ENCODE measurements around the gene MAX.
A peak's percentile ranks its signal among the peaks of the same experiment; 100 is the strongest.
"Not testable (repeated sequence)": the region's sequence is repeated elsewhere in the genome, so short reads cannot be mapped to it uniquely, and the experiment has no call there.

The MAX gene

DNA sequence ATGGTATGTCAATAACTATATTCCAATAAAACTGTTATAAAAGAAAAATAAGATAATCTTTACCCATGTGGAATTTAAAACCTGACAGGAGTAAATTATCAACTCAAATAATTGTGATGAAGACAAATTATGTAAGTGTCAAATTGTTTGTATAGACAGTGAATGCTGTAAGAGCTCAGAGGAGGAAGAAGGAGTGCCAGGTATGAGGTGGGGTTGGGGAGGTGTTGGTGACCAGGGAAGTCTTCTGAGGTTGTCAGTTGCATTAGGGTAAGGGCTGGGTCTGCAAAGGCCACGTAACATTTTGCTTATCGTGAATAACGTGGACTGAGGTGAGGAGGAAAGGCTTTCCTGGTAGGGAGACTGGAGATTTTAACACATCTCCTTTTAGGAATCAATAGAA, 2.5 kb upstream of the MAX start:
- DNase-seq (ENCODE audit: low read depth in 2 of 2, low spot score in 1 of 2) = no peak

DNA sequence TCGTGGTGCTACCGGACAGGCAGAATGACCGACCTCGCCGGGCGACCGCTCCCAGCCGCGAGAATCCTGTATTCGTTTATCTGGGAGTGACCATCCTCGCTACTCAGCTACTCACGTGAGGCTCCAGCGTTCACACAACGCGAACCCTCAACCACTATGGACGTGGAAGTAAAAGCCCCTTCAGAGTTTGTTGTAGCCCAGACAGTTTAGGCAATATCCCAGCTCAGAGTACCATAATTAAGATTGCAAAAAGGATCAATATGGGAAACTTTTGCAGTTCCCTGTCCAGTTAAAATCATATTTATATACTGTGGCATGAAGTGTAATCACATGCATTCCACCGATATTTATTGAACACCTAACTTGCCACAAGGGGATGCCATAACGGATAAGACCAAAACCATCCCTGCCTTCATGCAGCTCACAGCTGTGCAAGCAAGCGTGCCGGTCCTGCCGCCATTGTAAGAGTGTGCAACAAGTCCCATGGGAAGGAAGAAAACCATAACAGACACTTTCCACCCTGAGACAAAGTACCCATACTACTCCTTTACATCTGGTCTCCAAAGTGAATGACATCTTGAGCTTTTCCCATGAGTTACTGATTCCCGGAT, 938 bp upstream of the MAX start:
- DNase-seq (ENCODE audit: low read depth in 2 of 2, low spot score in 1 of 2) = no peak

DNA sequence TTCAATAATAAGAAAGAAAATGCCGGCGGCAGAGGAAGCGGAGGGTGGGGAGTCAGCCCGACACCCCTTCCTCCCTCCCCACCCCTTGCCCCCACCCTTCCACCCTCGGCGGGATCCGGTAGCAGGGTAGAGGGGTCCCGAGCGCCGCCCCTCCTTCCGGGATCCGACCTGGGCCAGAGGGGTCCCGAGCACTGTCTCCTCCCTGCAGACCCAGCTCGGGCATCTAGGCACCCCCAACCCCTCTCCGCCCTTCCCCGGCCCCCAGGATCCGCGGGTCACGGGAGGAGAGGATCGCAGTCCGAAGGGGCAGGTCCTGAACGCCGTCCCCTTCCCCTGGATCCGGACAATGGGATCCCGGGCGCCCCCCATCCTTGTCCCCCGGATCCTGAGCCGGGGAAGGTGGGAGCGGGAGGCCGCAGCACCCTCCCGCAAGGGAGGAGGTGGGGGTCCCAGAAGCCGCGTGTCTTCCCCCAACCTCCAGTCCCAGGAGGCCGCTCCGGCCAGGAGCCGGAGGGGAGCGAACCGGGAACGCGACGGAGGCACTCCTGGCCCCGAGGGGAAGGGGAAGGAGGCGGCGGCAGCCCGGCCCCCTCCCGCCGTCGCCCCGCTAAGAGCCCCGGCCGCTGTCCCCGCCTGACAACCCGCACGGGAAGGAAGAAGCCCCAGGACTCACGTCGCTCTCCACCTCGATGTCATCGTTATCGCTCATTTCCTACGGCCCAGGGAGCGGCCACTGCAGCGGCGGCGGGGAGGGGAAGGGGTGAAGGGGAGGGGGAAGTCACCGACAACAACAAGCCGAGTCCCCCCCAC, 481 bp downstream of the MAX start:
- peak in 1 of 2 donors; percentile 23 for DNase-seq (ENCODE audit: low read depth in 2 of 2, low spot score in 1 of 2)

DNA sequence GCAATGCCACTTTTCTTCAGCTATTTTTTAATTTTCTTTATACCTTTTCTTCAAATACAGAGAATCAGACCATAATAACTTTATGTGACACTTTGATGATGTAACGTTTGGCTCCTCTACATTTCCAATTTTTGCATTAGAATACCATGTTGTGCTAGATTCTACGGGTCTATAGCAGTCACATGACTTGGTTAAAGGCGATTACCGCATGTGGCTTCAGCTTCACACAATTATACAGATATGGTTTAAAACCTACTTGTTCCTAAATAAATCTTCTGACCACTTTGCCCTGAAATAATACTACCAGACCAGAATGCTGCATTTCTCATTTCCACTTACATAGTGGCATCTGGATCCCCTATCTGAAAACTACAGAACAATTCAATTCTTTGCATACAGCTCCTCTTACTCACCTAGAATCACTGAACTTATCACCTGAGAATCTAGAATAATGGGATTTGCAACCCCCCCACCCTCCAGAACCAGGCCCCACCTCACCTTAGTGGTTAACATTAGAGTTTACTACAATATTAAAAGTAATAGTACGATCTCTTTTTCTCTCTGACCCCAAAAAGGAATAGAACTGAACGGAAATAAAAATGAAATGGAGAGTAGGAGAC, 1.3 kb downstream of the MAX start:
- DNase-seq (ENCODE audit: low read depth in 2 of 2, low spot score in 1 of 2) = no peak

DNA sequence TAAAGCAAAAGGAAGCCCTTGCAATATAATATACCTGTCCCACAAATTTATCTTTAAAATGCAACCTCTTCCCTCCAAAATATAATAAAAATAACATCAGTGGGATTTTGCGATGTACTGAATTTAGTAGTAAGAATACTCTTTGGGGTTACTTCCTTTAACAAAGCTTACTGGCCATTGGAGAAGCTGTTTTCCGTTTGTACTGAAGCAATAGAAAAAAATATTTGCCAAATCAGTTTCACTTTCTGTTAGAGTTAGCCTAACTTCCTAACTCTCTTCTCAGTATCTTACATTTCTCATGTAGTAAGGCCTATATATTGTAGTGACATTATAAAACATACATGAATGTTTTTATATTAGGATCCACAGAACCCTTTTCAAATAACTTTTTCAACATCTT, 3.7 kb downstream of the MAX start:
- DNase-seq (ENCODE audit: low read depth in 2 of 2, low spot score in 1 of 2) = no peak

DNA sequence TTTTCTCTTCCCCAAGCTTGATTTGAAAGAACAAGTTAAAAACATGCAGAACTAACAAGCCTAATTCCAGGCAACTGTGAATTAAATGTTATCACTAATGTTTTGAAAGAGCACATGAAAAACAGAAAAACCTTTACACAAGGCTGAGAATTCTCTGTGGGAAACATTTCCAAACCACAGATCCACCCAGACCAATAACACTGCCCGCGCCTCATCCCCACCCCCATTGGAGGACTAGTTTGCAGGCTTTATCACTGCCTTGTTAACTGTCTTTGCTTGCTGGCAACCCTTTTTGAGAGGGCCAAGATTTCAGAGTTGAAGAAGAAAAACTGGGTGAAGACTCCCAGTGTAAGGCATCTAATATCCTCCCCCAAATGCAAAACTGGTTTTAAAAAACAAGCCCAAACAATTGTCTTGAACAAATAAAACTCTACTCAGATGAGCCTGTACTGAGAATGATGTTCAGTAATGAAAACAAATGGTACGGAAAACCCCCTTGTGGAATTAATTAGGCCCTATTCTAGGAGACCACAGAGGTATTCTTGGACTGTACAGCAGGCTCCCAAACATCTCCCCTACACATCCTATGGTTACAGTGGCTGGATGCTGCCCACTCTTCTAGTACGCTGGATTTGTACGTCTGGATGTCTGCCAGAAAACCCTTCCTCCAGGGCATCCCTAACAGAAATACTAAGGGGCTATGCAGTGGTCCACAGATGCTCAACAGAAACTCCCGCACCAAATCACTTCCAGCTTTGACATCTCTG, 5.8 kb downstream of the MAX start:
- no peak for DNase-seq (ENCODE audit: low read depth in 2 of 2, low spot score in 1 of 2)

DNA sequence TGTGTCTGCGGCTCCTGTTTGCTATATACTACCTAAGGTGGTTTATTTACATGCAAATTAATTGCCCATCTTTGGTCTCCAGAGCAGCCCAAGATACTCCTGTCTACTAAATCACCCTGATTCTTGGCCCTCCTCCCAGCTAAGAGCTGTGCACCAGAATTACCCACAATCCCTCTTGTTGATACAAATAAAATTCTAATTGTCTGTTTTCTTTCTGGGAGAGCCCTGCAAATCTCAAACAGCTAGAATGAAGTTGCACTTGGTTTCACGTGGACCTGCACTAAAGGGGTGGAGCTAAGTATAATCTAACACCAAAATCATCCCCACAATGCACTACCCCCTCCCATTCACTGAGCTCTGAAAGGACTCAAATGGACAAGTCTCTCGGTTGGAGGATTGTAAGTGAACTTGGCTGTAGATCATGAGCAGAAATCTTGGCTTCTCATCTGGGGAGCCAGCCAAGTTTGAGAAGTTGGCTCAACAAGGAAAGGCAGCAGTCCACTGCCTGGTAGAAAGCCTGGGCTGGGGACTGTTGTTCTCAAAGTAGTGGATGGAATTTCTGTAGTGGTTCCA, 6.6 kb downstream of the MAX start:
- no peak for DNase-seq (ENCODE audit: low read depth in 2 of 2, low spot score in 1 of 2)

DNA sequence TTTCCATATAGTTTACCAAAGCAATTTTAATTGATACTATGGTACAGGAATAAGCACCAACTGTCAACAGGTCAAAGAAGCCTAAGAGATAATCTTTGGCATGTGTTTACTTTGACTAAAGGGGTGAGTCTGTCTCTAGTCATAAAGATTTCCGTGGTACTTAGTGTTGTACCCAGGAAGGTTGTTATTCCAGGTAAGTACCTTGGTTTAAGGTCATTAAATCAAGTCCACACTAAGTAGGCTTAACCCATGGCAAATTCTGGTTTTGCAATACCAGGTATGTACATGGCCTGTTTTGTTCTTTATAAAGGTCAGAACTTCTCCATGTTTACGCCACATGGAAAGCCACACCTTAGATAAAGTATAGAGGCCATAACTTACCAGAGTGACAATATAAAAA, 10.0 kb downstream of the MAX start:
- no peak for DNase-seq (ENCODE audit: low read depth in 2 of 2, low spot score in 1 of 2)

DNA sequence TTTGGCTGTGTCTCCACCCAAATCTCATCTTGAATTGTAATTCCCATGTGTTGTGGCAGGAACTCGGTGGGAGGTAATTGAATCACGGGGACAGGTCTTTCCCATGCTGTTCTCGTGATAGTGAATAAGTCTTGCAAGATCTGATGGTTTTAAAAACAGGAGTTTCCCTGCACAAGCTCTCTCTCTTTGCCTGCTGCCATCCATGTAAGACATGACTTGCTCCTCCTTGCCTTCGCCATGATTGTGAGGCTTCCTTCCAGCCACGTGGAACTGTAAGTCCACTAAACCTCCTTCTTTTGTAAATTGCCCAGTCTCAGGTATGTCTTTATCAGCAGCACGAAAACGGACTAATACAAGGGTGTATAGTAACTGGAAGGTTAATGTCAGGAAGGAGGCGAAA, 14.5 kb downstream of the MAX start:
- DNase-seq (ENCODE audit: low read depth in 2 of 2, low spot score in 1 of 2) = not testable (repeated sequence)

DNA sequence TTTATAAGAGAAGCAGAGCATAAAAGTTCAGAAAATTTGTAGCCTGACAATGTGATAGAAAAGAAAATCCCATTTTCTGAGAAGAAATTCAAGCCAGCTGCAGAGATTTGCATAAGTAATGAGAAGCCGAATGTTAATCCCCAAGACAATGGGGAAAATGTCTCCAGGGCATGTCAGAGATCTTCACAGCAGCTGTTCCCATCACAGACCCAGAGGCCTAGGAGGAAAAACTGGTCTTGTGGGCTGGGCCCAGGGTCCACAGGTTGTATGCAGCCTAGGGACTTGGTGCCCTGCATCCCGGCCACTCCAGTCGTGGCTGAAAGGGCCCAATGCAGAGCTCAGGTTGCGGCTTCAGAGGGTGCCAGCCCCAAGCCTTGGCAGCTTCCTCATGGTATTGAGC, 15.6 kb downstream of the MAX start:
- DNase-seq (ENCODE audit: low read depth in 2 of 2, low spot score in 1 of 2) = not testable (repeated sequence)

DNA sequence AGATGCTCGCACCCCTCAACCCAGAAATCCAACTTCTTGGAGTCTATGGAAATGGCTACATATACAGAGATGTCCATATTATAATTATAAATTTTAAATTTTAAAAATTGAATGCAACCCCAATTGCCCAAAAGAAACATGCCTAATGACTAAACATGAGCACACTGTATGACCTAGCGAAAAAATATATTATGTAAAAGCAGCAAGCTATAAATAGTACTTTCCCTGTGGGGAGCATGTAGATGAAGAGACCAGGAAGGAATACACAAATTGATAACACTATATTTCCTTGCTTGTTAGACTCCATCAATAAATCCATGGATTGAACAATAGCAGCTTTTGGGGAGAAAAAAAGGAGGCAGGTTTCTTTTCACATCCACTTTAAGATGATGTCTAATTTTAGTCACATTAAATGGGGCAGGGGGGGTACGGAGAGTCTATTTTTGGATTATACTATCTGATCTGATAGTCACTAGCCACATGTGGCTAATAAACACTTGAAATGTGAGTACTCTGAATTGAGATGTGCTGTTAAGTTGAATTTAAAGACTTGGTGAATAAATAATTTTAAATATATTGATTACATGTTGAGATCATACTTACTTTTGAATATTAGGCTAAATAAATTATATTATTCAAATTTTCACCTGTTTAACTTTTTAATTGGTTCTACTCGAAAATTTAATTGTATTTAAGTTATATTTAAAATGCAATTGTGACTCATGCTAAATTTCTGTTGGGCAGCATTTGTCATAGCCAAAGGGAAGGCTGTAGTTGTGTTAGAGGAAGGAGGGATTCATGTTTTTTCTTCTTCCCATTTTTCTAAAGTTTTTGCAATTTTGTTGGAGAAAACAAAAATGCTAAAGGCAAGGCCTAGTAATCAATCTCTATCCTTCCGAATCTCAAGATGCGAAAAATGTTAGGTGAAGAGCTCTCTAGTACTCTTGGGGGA, 17.5 kb downstream of the MAX start:
- no peak for DNase-seq (ENCODE audit: low read depth in 2 of 2, low spot score in 1 of 2)

DNA sequence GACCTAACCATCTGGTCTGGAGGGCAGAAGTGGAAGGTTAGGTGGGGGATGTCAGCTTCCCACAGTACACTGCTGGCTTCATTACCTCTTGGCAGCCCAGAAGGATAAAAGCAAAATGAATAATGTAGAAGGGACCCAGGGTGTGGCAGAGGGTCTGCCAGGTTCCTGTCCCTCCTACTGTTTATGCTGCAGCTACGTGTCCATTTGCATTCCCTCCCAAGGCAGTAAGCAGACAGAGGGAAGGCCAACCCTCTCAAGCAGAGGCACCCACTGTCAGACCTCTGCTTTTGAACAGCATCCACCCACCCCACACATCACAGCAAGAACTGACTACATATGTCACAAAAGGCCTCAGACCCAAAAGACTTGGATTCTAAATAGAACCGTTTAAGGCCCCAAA, 19.4 kb downstream of the MAX start:
- no peak for DNase-seq (ENCODE audit: low read depth in 2 of 2, low spot score in 1 of 2)

DNA sequence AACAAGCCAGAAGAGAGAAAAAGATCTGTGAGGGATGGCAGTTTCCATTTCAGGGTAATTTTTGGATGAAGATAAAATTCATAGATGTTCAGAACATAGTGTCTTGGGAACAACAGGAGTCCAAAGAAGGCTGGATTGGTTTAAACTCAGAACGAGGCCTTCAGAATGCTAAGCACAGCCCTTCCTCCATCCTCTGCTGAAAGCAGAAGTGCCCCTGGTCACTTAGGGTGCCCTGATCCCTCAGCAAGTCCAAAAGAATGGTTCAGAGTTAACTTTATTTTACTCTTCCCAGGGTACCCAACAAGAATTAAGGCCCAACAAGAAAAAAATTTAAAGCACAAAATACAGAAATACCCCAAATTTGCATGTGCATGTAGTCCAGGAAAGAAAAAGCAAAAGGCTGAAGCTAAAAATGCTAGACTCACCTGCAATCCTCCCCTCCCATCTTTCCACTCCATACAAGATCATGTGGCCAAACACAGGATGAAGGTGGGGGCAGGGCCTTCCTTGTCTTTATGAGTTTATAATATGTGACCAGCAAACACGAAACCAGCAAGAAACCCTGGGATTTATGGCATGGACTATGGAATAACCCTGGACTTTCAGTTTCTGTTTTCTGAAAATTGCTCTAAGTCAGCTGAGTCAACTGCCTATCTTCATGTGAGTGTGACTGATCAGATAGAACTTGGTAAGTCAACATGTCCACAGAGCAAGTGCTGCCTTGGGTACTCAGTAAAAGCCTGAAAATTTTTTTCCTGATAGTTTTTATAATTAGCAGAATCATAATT, 21.2 kb downstream of the MAX start:
- no peak for DNase-seq (ENCODE audit: low read depth in 2 of 2, low spot score in 1 of 2)

DNA sequence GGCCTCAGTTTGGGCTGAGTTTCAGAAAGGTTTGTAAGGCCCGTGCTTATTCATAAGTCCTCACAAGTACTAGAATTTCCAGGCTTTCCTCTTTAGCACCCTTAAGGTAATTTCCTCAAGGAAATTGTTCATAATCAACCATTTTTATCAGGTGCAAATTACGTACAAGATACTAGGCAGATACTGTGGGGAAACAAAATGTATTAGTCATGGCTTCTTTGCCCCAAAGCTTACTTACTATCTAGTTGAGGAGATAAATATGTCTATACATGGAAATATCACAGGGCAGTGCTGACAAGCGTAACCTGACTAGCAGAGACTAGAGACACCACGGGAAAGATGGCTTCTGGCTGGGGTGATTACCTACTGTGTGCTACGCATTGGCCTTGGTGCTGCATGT, 22.5 kb downstream of the MAX start:
- no peak for DNase-seq (ENCODE audit: low read depth in 2 of 2, low spot score in 1 of 2)

DNA sequence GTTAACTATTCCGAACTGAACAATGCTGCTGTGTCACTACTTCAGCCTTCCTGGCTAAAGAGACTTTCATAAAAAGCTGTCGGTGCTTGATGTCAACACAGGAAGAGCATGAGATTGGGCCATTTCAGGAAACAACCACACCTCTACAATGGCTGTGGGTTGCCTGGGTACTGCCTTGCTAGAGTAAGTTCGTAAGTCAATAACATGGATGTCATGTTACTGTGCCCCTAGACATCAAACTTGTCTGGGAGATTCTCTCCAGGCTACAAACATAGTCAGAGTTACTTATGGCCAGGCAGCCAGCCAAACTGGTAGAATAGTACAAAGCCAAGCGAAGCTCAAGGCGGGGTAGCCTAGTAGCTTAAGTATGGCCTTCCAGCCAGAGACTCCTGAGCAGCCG, 23.1 kb downstream of the MAX start:
- DNase-seq (ENCODE audit: low read depth in 2 of 2, low spot score in 1 of 2) = no peak

DNA sequence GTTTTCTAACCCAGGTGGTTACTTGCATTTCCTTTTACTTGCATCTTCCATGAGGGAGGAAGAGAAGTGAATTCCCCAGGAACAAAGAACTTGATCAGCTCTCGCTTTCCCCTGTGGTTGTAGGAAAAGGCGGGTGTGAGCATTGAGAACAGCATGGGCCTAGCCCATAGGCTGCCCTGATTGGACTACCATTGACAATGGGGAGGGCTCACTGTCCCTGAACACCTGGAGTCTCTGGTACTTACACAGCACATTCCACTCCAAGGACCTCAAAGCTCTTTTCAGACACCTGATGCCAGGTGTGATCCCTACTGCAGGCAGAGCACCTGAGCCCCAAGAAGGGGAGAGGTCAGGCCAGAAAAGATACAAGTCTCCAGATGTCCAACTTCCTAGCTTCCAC, 25.0 kb downstream of the MAX start:
- no peak for DNase-seq (ENCODE audit: low read depth in 2 of 2, low spot score in 1 of 2)

DNA sequence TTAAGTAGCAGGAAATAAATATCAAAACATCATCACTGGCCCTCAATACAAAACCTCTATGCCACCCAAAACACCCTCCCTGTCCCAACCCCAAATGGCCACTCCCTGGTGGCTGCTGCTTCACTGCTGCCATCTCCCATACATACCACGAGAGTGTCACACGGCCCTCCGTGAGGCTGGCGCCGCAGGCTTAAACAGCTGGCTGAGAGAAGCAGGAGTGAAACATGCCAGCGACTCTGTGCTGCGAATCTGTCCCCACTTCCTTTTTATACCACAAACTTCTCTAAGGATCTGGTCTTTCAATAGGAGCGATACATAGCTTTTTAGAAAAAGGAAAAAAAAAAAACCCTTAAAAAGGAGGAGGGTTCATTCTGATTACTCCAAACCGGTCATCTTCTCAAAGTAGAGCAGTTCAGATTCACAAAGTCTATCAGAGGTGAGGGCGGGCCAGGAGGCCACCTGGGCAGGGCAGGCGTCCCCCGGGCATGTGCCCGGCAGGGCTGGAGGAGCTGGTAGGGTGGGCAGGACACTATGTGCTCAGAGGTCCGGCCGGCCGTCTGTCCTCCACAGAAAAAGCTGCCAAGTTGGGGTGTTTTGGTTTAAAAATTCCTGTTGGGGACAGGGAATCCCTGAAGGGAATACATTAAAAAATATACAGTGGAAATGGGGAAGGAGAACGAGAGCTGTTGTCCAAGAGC, 26.5 kb downstream of the MAX start:
- DNase-seq (ENCODE audit: low read depth in 2 of 2, low spot score in 1 of 2) = no peak

DNA sequence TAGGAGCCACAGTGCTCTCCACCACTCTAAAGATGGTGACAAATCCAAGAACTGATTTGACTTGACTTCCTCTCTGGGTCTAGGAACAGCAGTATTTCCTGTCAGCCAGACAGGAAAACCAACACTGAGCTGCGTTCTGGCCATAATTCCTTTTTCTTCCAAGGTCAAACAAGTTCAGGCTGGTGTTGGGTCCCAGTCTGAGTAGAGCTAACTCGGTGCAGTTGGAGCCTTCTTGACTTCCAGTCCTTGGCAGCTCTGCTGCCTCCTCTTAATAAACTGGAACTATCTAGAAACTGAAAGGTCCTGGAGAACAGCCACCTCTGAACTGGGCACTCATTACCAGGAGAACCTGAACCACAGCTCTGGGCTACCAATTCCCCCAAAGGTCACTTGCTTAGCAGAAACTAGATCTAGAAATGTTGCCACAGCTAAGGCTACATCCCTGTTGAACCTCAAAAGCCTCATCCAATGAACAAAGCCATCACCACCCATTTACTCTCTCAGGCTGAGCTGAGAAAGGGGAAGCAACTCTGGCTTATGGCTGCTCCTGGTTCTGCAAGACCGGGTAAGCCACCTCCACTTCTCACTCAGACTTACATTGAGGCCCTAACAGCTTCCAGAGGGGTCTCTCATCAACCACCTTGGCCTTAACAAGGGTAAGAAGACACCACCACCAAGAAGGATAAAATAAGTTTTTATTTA, 27.7 kb downstream of the MAX start:
- no peak for DNase-seq (ENCODE audit: low read depth in 2 of 2, low spot score in 1 of 2)
